GM18951 (cell line): ENCODE measurements around the gene LPXN.

ENCODE experiments used
- POLR2A ChIP-seq: IDR thresholded peaks from 4 replicates; pipeline ENCODE4 v1.6.1; 2011; ENCODE audit warnings: mild to moderate bottlenecking; ENCODE audit not compliant: insufficient read length, insufficient read depth; ENCODE audit errors: extremely low read depth
- in situ Hi-C: fragments of 300-500 bp; cut with MboI; formaldehyde crosslinking; loops from one replicate; pipeline ENCODE4 v1.12.0; 2022; ENCODE audit warnings: low sequenced_read_pairs, mixed read lengths, inconsistent platforms; ENCODE audit not compliant: unreplicated experiment

LPXN gene

DNA sequence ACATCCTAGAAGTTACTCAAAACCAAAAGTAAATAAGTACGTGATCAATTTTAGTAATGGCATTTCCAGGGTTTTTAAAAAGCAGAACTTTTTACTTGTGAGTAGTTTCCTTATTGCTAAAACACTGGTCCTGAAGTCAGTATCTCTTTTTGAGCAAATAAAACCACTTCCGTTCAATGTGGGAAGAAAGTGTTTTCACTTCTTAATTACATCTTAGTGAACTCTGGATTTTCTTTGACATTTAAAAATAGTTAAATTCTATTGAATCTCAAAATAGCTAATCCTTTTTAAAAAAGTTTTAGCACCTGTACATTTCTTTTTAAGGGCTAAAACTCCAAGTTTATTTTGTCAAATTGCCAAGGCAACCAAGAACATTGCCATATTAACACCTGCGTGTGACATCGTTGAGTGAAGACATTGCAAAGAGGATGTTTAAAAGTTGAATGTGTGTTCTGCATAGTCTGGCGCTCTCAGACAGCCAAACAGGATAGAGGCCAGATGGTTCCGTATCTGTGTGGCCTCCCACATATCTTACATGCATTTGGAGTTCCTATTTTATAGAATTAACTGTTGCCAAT is 50.5 kb downstream of the LPXN start:
- in situ Hi-C loops = no loop called here
- no peak for TF ChIP-seq POLR2A

DNA sequence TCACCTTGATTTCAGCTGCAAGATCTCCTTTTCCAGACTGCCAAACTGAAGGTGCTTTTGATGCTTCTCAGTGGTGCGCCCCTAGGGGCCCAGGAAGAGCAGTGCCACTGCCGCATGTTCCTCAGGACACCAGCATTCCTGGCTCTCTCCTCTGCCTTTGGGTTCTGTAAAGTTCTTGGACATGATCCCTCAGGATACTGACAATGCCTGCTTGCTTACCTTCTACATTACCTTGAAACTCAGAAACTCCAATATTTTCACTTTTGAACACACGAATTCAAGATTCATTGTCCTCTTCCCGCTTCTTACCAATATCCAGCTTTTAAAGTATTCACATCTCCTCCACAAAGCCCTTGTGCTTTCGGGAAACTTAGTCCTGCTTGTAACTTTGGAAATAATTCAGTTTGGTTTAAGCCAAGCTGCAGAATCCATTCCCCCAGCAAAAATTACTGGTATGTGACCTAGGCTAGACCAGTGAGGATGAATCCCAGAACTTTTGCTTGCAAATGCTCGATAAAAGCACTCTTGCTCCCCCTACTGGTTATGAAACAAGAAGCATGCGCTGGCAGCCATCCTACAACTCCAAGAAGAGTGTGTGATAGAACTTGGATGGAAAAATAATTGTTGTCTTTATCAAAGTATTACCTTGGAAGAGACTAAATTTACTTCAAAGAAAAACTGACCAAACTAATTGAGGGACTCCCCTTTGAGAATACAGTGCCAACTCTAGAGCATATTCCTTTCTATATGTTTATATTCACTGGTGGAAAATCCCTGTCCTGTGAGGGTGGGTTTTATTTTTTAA is 51.2 kb downstream of the LPXN start:
- no peak for TF ChIP-seq POLR2A
- in situ Hi-C loops = loop anchor here (25.0 kb wide), 1 partner anchor 712 kb away; no protein-coding TSS in a partner anchor

DNA sequence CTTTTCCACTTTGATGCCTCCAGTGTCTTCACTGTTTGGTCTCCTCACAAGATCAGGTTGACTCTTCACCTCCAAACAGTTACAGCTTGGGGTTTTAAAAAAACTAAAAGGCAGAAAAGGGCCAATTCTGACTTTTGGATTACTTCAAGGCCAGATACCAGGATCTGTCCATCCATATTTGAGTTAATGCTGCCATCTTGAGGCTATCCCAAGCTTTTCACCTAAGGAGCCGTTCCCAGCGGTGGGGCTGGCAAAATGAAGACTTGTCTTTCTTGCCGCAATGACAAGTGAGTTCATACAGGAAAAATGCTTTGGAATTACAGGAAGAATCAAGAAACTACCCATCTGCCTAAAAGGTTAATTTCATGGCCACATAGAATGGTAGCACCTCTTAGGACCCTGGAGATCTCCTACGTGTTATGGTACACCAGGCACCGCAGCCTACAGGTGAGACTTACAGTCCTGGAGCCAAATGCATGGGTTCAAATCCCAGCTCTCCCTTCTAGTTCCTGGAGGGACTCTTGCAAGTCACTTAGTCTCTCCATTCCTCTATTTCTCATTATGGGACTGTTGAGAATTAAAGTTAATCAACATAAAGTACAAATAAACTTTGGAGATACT is 61.8 kb downstream of the LPXN start:
- in situ Hi-C loops = loop anchor here (25.0 kb wide), 1 partner anchor 702 kb away; no protein-coding TSS in a partner anchor
- TF ChIP-seq POLR2A = no peak

DNA sequence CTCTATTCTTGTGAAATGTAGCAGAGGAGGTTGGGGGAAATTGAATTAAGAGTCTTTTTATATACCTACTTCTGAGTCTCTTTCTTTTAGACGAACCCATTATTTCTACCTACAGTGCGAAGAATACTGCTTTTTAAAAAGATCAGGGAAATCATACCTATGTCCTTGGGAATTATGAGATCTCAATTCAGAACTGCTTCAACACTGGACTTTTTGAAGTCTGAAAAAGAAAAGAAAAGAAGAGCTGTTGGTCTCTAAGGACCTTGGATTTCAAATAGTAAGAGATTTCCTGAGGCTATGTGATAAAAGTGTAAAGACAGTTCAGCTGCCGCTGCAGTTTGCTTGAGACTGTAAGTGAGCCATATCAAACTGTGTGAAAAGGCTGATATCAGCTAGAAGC is 64.0 kb downstream of the LPXN start:
- no peak for TF ChIP-seq POLR2A
- in situ Hi-C loops = loop anchor here (25.0 kb wide), 1 partner anchor 699 kb away; no protein-coding TSS in a partner anchor

DNA sequence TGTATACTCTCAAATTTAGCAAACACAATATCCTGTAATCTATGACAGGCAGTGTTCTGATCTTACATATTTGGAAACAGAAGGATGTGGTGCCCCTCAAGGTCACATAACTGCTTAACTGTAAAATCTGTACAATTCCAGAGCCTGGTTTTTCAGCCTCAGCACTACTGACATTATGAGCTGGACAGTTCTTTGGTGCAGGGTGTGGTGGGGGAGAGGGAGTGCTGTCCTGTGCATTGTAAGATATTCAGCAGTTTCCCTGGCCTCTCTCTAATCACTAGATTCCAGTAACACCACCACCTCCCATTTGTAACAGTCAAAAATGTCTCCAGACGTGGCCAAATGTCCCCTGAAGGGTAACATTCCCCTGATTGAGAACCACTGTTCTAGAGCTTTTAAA is 65.9 kb downstream of the LPXN start:
- in situ Hi-C loops = loop anchor here (25.0 kb wide), 1 partner anchor 697 kb away; no protein-coding TSS in a partner anchor
- no peak for TF ChIP-seq POLR2A

DNA sequence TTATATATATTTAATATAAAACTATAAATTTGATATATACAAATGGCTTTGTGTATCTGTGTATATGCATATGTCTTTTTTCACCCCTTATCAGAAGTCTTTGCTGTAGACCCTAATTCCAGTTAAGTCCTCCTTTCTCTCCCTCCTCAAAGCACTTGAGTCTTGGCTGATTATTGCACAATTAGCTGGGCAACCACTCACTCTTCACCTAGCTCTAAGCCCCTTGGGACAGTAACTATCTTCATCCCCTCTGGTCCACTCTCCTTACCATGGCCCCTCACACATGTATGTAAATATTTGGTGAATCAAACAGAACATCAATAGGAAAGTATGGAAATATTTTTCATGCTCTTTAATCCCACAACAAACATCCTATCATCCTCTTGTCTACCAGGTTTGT is 66.8 kb downstream of the LPXN start:
- in situ Hi-C loops = loop anchor here (25.0 kb wide), 1 partner anchor 697 kb away; no protein-coding TSS in a partner anchor
- no peak for TF ChIP-seq POLR2A

DNA sequence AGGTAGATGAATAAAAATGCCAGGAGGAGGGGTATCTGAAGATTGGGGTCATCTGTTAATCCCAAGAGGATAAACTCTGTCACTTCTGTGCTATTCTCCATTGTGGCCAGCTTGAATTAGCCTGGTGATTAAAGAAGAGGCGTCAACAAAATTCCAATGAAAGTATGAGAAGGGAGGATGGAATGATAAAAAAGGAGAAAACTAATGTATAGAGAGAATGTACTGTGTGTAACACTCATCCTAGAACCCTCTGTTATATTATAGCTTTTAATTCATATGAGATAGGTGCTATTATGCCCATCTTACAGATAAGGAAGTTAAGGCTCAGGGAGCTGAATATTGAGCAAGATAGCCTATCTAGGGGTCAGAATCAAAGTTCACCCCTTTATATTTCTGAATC is 67.7 kb downstream of the LPXN start, which contains the start of gene OR5B21:
Gene OR5B21, minus strand, starts transcription at position 101 of the 400 bp plus-strand sequence. Its CDS starts 0 bp downstream, at position 101.
- in situ Hi-C loops = loop anchor here (25.0 kb wide), 1 partner anchor 696 kb away; no protein-coding TSS in a partner anchor
- no peak for TF ChIP-seq POLR2A

DNA sequence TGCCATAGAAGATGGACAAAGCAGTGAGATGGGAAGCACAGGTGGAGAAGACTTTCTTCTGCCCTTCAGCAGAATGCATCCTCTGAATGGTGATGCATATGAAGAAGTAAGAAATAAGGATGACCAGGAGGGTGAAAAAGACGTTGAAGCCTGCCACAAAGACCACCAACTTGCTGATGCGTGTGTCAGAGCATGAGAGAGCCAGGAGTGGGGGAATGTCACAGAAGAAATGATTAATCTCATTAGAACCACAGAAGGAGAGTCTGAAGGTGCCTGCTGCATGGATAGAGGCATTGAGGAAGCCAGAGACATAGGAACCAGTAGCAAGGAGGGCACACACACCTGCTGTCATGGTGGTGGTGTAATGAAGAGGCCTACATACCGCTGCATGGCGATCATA is 68.3 kb downstream of the LPXN start:
- in situ Hi-C loops = loop anchor here (25.0 kb wide), 1 partner anchor 695 kb away; no protein-coding TSS in a partner anchor
- no peak for TF ChIP-seq POLR2A

DNA sequence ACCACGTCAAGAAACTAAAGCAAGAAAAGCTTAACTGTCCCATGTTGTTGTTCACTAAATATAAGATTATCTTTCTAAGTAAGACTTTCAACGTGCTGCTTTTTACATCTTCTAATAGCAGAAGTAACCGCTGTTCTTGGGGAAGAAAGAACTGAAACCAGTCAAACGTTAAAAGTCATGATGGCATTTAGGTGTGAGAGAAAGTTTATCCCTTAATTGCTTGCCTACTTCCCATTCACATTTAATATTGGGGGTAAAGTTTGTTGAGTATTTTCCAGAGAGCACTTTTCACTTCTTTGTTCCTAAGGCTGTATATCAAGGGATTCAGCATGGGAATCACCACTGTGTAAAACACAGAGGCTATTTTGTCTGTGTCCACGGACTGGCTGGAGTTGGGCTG is 68.7 kb downstream of the LPXN start:
- in situ Hi-C loops = loop anchor here (25.0 kb wide), 1 partner anchor 695 kb away; no protein-coding TSS in a partner anchor
- no peak for TF ChIP-seq POLR2A

DNA sequence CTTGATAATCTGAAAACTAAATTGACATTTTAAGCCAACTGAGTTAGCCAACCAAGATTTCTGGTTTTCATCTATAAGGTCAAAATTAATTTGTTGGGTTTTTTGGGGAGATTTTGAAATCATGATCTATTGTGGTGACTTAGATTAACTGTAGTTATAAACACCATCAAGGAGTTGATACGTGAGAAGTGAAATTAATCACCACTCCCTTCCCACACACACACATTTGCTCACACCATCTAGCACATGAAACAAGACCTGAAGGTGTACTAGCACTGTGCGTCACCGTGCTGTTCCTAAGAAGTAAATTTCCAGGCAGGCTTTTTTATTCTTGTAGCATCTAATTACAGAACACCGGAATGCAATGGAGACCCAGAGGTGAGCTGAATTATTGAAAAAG is 69.8 kb downstream of the LPXN start:
- TF ChIP-seq POLR2A = no peak
- in situ Hi-C loops = loop anchor here (25.0 kb wide), 1 partner anchor 694 kb away; no protein-coding TSS in a partner anchor

DNA sequence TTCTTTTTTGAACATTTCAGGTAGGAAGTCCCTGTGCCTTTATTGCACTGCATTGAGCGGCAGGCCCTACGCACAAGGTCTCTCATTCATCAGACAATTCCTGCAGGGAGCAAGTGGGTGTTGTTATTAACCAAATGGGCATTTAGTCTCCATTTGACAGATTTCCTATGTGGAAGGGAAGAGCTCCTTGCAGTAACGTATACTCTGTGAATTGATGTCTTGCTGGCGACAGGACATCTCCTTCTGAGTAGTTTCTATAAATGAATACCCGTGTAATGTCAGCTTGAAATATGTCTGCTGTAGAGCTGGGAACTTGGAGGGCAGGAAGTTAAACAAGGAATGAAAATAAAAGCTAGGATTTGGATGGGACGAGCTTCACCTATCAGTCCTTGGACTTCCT is 71.4 kb downstream of the LPXN start:
- in situ Hi-C loops = loop anchor here (25.0 kb wide), 1 partner anchor 692 kb away; no protein-coding TSS in a partner anchor
- TF ChIP-seq POLR2A = no peak

DNA sequence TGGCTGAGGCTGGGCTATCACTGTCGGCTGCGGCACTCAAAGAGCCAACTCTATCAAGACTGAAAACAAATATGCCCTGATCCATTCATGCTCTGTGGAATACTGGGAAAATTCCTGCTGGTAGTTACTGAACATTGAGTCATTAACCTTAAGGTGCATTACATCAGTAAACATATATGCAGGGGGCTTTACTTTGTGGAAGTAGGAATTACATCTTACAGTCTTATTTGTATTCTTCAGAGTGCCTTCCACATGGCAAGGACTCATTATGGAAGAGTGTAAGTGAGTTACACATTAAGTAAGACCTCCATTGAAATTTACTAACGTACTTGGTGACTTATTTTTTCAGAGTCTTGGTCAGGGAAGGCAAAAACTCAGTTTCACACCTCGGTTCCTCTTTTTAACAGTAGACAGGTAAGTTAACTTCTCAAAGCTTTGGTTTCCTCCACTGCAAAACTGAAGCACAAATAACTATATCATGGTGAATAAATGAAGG is 72.2 kb downstream of the LPXN start:
- in situ Hi-C loops = loop anchor here (25.0 kb wide), 1 partner anchor 691 kb away; no protein-coding TSS in a partner anchor

DNA sequence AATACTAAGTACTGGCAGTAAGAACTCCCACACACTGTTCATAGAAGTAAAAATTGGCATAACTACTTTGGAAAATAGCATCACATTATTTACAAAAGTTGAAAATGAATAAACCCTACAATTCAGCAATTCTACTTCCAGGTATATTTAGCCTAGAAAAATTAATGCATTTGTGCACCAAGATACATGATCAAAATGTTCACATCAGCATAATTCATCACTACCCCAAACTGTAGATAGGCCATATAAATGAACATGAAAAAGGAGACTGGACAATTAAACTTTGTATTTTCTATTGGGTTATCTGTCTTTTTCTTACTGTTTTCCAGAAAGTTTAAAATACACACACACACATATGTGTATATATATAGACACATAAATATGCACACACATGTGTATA is 73.7 kb downstream of the LPXN start:
- TF ChIP-seq POLR2A = no peak
- in situ Hi-C loops = loop anchor here (25.0 kb wide), 1 partner anchor 690 kb away; no protein-coding TSS in a partner anchor

More for the DNA sequence above, 72.2 kb downstream of the LPXN start:
- no peak for TF ChIP-seq POLR2A
